NCI-H2227 (cell line): ENCODE results near the gene KARS1.

Experiments used
- DNase-seq: peaks from one replicate; lab custom pipeline; 2025; ENCODE audit not compliant: unreplicated experiment; lab: John Stamatoyannopoulos, UW

The KARS1 gene

DNA sequence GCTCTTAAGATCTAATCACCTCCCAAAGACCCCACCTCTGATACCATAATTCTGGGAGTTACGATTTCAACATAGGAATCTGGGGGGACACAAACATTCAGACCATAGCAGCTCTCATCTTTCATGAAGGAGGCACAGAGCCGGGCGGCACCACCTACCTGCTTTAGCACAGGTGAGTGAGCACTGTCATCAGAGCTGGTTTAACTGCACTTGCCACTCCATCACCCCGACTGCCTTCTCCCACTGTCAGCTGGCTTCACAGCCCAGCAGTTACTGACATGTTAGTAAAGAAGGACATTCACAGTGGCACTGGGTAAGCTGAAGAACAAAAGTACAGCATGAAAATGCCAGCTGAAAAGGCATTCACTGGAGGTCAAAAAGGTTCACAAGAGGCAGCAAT is 58.7 kb downstream of the KARS1 start:
- no peak for DNase-seq

DNA sequence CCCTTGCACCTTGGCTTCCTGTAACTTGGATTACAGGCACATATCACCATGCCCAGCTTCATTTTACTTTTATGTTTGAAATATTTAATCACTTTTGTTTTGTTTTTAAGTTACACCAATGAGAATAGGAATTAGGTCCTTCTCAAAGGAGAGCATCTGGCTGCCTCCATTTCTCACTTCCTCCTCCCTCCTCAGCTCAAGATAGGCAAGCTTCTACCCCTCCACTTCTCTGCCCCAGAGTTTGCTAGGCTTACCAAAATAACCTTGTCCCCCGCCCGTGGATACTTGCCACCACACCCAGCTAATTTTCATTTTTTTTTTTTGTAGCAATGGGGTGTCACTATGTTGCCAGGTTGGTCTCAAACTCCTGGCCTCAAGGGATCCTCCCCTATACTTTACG is 63.4 kb downstream of the KARS1 start:
- no peak for DNase-seq

DNA sequence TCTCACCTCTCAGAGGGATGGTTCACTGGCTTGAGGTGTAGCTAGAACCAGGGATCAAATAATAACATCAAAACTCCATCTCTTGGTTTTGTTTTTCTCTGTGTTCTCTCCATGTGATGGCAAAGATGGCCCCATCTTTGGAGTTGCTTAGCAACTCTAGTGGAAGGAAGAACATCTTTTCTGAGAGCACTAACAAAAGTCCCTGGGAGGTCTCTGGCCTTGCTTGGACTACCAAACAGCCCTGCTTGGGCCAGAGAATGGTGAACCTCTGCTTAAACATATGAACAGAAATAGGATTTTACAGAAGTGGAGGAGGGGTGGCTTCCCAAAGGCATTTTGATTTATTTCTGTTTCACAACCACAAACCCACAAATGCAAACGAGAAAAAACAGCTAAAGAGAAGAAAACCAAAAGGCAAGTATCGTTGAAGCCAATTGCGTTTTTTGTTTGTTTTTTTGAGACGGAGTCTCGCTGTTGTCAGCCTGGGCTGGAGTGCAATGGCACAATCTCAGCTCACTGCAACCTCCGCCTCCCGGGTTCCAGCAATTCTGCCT is 68.1 kb downstream of the KARS1 start:
- no peak for DNase-seq

DNA sequence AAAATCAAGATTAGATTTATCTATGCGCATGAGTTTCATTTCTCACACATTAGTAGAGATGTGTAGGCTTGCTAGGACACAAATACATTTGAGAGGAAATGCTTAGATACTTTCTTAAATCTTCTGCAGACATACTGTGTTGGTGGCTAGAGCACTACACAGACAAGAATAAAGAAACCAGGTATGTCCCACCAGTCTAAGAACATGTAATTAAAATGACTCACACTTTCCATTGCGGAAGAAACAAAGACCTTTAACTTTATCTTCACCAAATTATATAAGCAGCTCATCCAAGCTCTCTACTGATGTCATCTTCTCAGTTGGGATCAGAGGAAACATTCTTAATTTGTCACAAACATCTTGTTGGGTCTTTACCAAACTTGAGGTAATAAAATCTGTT is 68.7 kb downstream of the KARS1 start:
- DNase-seq, result no peak

DNA sequence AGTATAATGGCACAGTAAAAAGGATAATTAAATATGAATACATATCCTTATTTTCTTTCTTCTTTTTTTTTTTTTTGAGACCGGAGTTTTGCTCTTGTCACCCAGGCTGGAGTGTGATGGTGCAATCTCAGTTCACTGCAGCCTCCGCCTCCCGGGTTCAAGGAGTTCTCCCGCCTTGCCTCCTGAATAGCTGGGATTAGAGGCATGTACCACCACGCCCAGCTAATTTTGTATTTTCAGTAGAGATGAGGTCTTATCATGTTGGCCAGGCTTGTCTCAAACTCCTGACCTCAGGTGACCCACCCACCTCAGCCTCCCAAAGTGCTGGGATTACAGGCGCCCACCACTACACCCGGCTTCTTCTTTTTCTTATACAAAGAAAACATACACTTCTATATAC is 69.3 kb downstream of the KARS1 start:
- no peak for DNase-seq
